GM12878 (cell line): ENCODE results near the gene CBX8. TPM values are rescaled to one million over a fixed set of nuclear protein-coding genes. Genes with fewer than 3 reads are reported as not detected.

ENCODE experiments used
- ATAC-seq: fragments of 200-7000 bp; cut with Tn5 transposase; 3 replicates; pipeline ENCODE4 v1.9.1; 2020; ENCODE audit warnings: mild to moderate bottlenecking, moderate library complexity
- BruUV-seq: library from RNA; stranded (reverse); fragments of 400-500 nt; replicated peaks from 2 replicates; lab custom pipeline; 2021; lab: Mats Ljungman, UMichigan
- CTCF ChIA-PET: fragments of 300-600 bp; sonication (Branson Sonifier 250); formaldehyde crosslinking; extraction: SDS; loops from one replicate; lab custom pipeline; 2021; ENCODE audit warnings: inconsistent platforms; lab: Yijun Ruan, JAX
- POLR2A ChIA-PET: fragments of 350-600 bp; formaldehyde crosslinking; extraction: SDS; loops from one replicate; lab custom pipeline; 2021; ENCODE audit warnings: inconsistent platforms; lab: Charles Lee
- RAD21 ChIA-PET: fragments of 300-600 bp; sonication (Branson Sonifier 250); formaldehyde crosslinking; loops from one replicate; lab custom pipeline; 2023; ENCODE audit warnings: antibody characterized with exemption; ENCODE audit not compliant: unreplicated experiment; lab: Charles Lee
- SMC1A ChIA-PET: fragments of 300-600 bp; sonication (Branson Sonifier 250); formaldehyde crosslinking; loops from one replicate; lab custom pipeline; 2023; ENCODE audit not compliant: unreplicated experiment, uncharacterized antibody; lab: Charles Lee
- DNase-seq: peaks from one replicate; pipeline ENCODE4 v3.0.0-alpha.2; 2011; ENCODE audit warnings: low read depth, low spot score
- FAIRE-seq: peaks from 3 replicates; lab custom pipeline; 2011; peaks lifted over from hg19 to GRCh38; lab: Jason Lieb, UNC
- H2AFZ ChIP-seq: 2 replicates; pipeline ENCODE4 v1.6.0; 2011; ENCODE audit warnings: low read depth, low read length, control low read depth; ENCODE audit not compliant: control insufficient read depth
- H3K27ac ChIP-seq: 2 replicates; pipeline ENCODE4 v1.5.1; 2011; ENCODE audit warnings: control low read depth; ENCODE audit not compliant: control insufficient read depth, insufficient read depth
- H3K27me3 ChIP-seq, 2 experiments: replicated peaks in 1 of 2; 2 replicates each; pipeline versions ENCODE4 v1.6.0 to v1.6.1; 2011; ENCODE audit warnings: low read length in 1 of 2; ENCODE audit not compliant: control insufficient read depth in 2 of 2, insufficient read depth in 2 of 2
- H3K36me3 ChIP-seq, 2 experiments: 2 replicates each; pipeline ENCODE4 v1.5.1; 2011; ENCODE audit warnings: low read length in 1 of 2; ENCODE audit not compliant: control insufficient read depth in 2 of 2, insufficient read depth in 2 of 2
- H3K4me1 ChIP-seq: 2 replicates; pipeline ENCODE4 v1.6.1; 2011; ENCODE audit warnings: mild to moderate bottlenecking, low read length, moderate library complexity, mixed read lengths; ENCODE audit not compliant: control insufficient read depth, insufficient read depth
- H3K4me2 ChIP-seq: 2 replicates; pipeline ENCODE4 v1.6.0; 2011; ENCODE audit warnings: control low read depth; ENCODE audit not compliant: control insufficient read depth, insufficient read depth
- H3K4me3 ChIP-seq: fragments of 200-600 bp; sonication (generic); 2 replicates; pipeline ENCODE4 v1.5.1; 2016
- H3K79me2 ChIP-seq: 2 replicates; pipeline ENCODE4 v1.6.0; 2011; ENCODE audit warnings: low read length; ENCODE audit not compliant: control insufficient read depth, insufficient read depth
- H3K9ac ChIP-seq: 2 replicates; pipeline ENCODE4 v1.8.0; 2011; ENCODE audit warnings: low read length, control low read depth, mixed read lengths; ENCODE audit not compliant: control insufficient read depth, insufficient read depth
- H3K9me3 ChIP-seq: replicated peaks from 3 replicates; pipeline ENCODE4 v1.5.1; 2011; ENCODE audit warnings: mild to moderate bottlenecking, low read length; ENCODE audit not compliant: control insufficient read depth, insufficient read depth
- H4K20me1 ChIP-seq: 2 replicates; pipeline ENCODE4 v1.6.0; 2011; ENCODE audit not compliant: control insufficient read depth, insufficient read depth
- CREM ChIP-seq: IDR thresholded peaks from 2 replicates; pipeline ENCODE4 v1.6.1; 2014; ENCODE audit warnings: antibody characterized with exemption, low read depth
- JUND ChIP-seq: IDR thresholded peaks from 2 replicates; pipeline ENCODE4 v1.6.1; 2012; ENCODE audit warnings: low read depth, mild to moderate bottlenecking, low read length, improper control_type of control experiment, moderate library complexity
- MXI1 ChIP-seq: fragments of 150-350 bp; IDR thresholded peaks from 2 replicates; pipeline ENCODE4 v1.6.1; 2011; ENCODE audit warnings: low read depth, mild to moderate bottlenecking, inconsistent platforms, low read length, improper control_type of control experiment
- MYC ChIP-seq: IDR thresholded peaks from 2 replicates; pipeline ENCODE4 v1.6.1; 2011; ENCODE audit warnings: mild to moderate bottlenecking, low read length, moderate library complexity, inconsistent platforms; ENCODE audit not compliant: insufficient read depth, insufficient replicate concordance, insufficient read length, severe bottlenecking
- STAT3 ChIP-seq: IDR thresholded peaks from 2 replicates; pipeline ENCODE4 v1.6.1; 2011; ENCODE audit warnings: low read depth, low read length, improper control_type of control experiment
- SUPT20H ChIP-seq: IDR thresholded peaks from 2 replicates; pipeline ENCODE4 v1.6.1; 2011; ENCODE audit warnings: low read depth, mild to moderate bottlenecking, low read length, moderate library complexity, borderline replicate concordance; ENCODE audit not compliant: control insufficient read depth
- ZNF207 ChIP-seq: fragments of 450-650 bp; IDR thresholded peaks from 2 replicates; pipeline ENCODE4 v1.6.1; 2014; ENCODE audit warnings: antibody characterized with exemption, mild to moderate bottlenecking, borderline replicate concordance
- WGBS: methylation state at CpG from one replicate; pipeline ENCODE4 v1.1.6; 2016; ENCODE audit warnings: low lambda C conversion rate; ENCODE audit not compliant: insufficient replicate concordance, insufficient coverage; ENCODE audit errors: missing lambda C conversion rate; 5-methylcytosine and 5-hydroxymethylcytosine counted together
- in situ Hi-C: fragments of 300-500 bp; cut with MboI; formaldehyde crosslinking; loops from 9 replicates; pipeline ENCODE4 v1.14.3; 2018; ENCODE audit warnings: mixed read lengths
- intact Hi-C: fragments of 100-400 bp; cut with micrococcal nuclease; formaldehyde crosslinking; loops from one replicate; pipeline ENCODE4 v1.14.2; 2022; ENCODE audit not compliant: unreplicated experiment
- polyA plus RNA-seq, 11 experiments: library from polyadenylated mRNA; depleted of rRNA in 4 of 11; unstranded in 6 of 11; stranded (reverse) in 5 of 11; fragments of >200 nt; fragmentation: Nextera tagmentation in 4 of 11; fragmentation: Illumina TruSeq in 1 of 11; extraction: Ambion mirVana in 4 of 11; extraction: Trizol in 1 of 11; gene quantifications; 1 replicate in 1 of 11; 2 replicates in 10 of 11; pipeline versions ENCODE4 v1.2.1 to v1.2.3, GENCODE V29; 2011 to 2016; ENCODE audit warnings: inconsistent platforms in 2 of 11, missing spikeins in 2 of 11, low read depth in 1 of 11
- total RNA-seq, 4 experiments: library from RNA; depleted of rRNA in 3 of 4; stranded (reverse); fragments of >200 nt in 3 of 4; fragmentation: Illumina TruSeq in 1 of 4; extraction: Trizol in 1 of 4; gene quantifications; 2 replicates each; pipeline versions ENCODE4 v1.2.1 to v1.2.3, GENCODE V29; 2013 to 2021
- TF ChIP-seq, protein P1 (sequence below): IDR thresholded peaks from 2 replicates; pipeline ENCODE4 v1.6.1; 2011; ENCODE audit warnings: low read depth, low read length, improper control_type of control experiment, borderline replicate concordance
- TF ChIP-seq, protein P2 (sequence below): fragments of 450-650 bp; IDR thresholded peaks from 2 replicates; pipeline ENCODE4 v1.6.1; 2017; ENCODE audit warnings: low read depth, mild to moderate bottlenecking, moderate library complexity
- TF ChIP-seq, protein P3 (sequence below): fragments of 450-650 bp; IDR thresholded peaks from 2 replicates; pipeline ENCODE4 v1.6.1; 2017; ENCODE audit warnings: mild to moderate bottlenecking, low read depth, inconsistent platforms; ENCODE audit not compliant: poor library complexity, severe bottlenecking
- TF ChIP-seq, protein P4 (sequence below): IDR thresholded peaks from 2 replicates; pipeline ENCODE4 v1.6.1; 2012; ENCODE audit warnings: low read depth, low read length, improper control_type of control experiment

The CBX8 gene
- total and polyA plus RNA-seq, 10 of the 15 experiments (the other 5 are each of a cell fraction or from before 2014, with no cell fraction given) = 0.03 to 6.7 (median 1.9) TPM

DNA sequence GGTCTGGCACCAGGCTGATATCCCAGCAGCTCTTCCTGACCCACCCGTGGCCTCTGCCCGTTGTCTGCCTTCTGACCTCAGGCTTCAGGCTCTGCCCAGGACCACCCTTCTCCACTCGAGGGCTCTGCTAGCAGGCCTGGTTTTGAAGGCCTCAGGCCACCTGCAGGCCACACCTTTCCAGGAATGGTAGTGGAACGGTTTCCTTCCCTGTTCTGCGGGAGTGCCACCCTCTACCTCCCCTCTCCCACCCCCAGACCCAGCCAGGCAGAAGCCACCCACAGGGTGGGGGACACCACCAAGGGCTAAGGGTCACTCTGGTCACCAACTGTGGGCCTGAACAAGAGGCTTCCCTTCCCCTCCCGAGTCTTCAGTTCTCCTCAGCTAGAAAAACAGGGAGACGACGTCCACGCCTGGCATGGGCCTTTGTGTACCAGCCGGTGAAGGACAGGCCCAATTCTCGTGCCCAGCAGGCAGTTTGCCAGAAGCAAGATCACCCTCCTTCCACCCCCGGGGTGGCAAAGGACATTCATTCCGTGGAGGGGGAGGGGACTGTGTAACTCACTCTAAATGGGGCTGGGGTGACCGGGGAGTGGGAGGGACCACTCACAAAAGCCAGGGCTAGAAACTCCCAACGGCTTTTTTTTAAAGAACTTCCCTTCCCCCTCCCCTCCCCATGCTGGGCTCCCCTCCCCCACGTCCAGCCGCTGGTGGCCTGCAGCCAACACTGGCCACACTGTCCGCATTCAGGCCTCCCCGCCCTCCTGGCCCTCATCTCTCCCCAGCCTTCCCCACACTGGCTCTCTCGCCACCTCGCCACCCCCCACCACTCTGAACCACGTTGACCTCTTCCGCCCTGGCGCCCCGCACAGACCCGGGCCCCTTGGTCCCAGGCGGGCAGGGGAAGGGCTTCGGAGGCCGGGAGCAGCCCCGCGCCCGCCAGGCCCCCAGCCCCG is 34.7 kb upstream of the CBX8 start:
- SMC1A ChIA-PET = no interaction called here
- ATAC-seq (no peak), FAIRE-seq (no peak), DNase-seq (no peak)
- in situ Hi-C loops = no loop called here
- Histone ChIP-seq H3K4me2 (no peak overlapping the region), H4K20me1 (0 out of 2 replicates have a peak, but pooled peaks cover 4% of the 10 kb centered on the region), H3K27ac (no peak overlapping the region), H3K4me1 (peaks cover 6% of the 10 kb centered on the region), H3K4me3 (no peak overlapping the region), H3K27me3 (no peaks in the 10 kb centered on the region), H3K9ac (no peak overlapping the region), H3K9me3 (no peaks in the 10 kb centered on the region), H2AFZ (no peak overlapping the region), H3K79me2 (peaks cover 6% of the 10 kb centered on the region), H3K36me3 (peaks cover 0 to 17% of the 10 kb centered on the region in 2 experiments; a peak in 2 of 4 replicates)
- WGBS = 60% methylated on average over 14 of the region's 33 CpGs
- CTCF ChIA-PET = no interaction called here
- no TSS peak for BruUV-seq
- TF ChIP-seq MXI1 = no peak
- no peak for TF ChIP-seq STAT3
- TF ChIP-seq ZNF207 = no peak
- TF ChIP-seq CREM = no peak
- TF ChIP-seq, protein P1, sequence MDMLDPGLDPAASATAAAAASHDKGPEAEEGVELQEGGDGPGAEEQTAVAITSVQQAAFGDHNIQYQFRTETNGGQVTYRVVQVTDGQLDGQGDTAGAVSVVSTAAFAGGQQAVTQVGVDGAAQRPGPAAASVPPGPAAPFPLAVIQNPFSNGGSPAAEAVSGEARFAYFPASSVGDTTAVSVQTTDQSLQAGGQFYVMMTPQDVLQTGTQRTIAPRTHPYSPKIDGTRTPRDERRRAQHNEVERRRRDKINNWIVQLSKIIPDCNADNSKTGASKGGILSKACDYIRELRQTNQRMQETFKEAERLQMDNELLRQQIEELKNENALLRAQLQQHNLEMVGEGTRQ = no peak
- TF ChIP-seq JUND = no peak
- TF ChIP-seq SUPT20H = no peak
- TF ChIP-seq, protein P2, sequence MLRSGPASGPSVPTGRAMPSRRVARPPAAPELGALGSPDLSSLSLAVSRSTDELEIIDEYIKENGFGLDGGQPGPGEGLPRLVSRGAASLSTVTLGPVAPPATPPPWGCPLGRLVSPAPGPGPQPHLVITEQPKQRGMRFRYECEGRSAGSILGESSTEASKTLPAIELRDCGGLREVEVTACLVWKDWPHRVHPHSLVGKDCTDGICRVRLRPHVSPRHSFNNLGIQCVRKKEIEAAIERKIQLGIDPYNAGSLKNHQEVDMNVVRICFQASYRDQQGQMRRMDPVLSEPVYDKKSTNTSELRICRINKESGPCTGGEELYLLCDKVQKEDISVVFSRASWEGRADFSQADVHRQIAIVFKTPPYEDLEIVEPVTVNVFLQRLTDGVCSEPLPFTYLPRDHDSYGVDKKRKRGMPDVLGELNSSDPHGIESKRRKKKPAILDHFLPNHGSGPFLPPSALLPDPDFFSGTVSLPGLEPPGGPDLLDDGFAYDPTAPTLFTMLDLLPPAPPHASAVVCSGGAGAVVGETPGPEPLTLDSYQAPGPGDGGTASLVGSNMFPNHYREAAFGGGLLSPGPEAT = no peak
- no peak for TF ChIP-seq MYC
- TF ChIP-seq, protein P3, sequence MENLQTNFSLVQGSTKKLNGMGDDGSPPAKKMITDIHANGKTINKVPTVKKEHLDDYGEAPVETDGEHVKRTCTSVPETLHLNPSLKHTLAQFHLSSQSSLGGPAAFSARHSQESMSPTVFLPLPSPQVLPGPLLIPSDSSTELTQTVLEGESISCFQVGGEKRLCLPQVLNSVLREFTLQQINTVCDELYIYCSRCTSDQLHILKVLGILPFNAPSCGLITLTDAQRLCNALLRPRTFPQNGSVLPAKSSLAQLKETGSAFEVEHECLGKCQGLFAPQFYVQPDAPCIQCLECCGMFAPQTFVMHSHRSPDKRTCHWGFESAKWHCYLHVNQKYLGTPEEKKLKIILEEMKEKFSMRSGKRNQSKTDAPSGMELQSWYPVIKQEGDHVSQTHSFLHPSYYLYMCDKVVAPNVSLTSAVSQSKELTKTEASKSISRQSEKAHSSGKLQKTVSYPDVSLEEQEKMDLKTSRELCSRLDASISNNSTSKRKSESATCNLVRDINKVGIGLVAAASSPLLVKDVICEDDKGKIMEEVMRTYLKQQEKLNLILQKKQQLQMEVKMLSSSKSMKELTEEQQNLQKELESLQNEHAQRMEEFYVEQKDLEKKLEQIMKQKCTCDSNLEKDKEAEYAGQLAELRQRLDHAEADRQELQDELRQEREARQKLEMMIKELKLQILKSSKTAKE = no peak
- TF ChIP-seq, protein P4, sequence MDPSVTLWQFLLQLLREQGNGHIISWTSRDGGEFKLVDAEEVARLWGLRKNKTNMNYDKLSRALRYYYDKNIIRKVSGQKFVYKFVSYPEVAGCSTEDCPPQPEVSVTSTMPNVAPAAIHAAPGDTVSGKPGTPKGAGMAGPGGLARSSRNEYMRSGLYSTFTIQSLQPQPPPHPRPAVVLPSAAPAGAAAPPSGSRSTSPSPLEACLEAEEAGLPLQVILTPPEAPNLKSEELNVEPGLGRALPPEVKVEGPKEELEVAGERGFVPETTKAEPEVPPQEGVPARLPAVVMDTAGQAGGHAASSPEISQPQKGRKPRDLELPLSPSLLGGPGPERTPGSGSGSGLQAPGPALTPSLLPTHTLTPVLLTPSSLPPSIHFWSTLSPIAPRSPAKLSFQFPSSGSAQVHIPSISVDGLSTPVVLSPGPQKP = no peak
- RAD21 ChIA-PET = no interaction called here
- POLR2A ChIA-PET = interaction anchor here (0.5 kb wide), 1 partner anchor 44 kb away, joined by 5 read pairs; no protein-coding TSS in a partner anchor
- intact Hi-C loops = no loop called here
